GM13976 (cell line): Measurements from ENCODE around the gene LGALS9.

Experiments
- DNase-seq: peaks from one replicate; pipeline ENCODE4 v3.0.0; 2012; ENCODE audit warnings: low spot score
- CTCF ChIP-seq: IDR thresholded peaks from 2 replicates; pipeline ENCODE4 v1.5.1; 2012; ENCODE audit warnings: borderline replicate concordance, mild to moderate bottlenecking; ENCODE audit not compliant: insufficient read depth; ENCODE audit errors: extremely low read depth, missing control alignments, control extremely low read depth
- in situ Hi-C: fragments of 300-500 bp; cut with MboI; formaldehyde crosslinking; loops from one replicate; pipeline ENCODE4 v1.12.0; 2022; ENCODE audit warnings: low sequenced_read_pairs, mixed read lengths, inconsistent platforms; ENCODE audit not compliant: unreplicated experiment

Gene LGALS9

GRCh38 chr17:27596566-27597187 is 34.3 kb upstream of the LGALS9 start:
- TF ChIP-seq CTCF = no peak
- in situ Hi-C loops = loop anchor here (10.0 to 25.0 kb wide), 3 partner anchors 142 to 534 kb away; partner anchors contain the start of gene KSR1
- DNase-seq = no peak

- in situ Hi-C loops = loop anchor here (10.0 to 25.0 kb wide), 3 partner anchors 142 to 535 kb away; partner anchors contain the start of gene KSR1
- DNase-seq = no peak
- no peak for TF ChIP-seq CTCF
Observed at GRCh38 chr17:27597188-27597580, 33.8 kb upstream of the LGALS9 start.

- no peak for TF ChIP-seq CTCF
- no peak for DNase-seq
- in situ Hi-C loops = loop anchor here (10.0 to 25.0 kb wide), 3 partner anchors 143 to 536 kb away; partner anchors contain the start of gene KSR1
Observed at GRCh38 chr17:27597783-27598320, 33.1 kb upstream of the LGALS9 start.

- TF ChIP-seq CTCF = no peak
- no peak for DNase-seq
- in situ Hi-C loops = loop anchor here (10.0 to 25.0 kb wide), 3 partner anchors 144 to 536 kb away; partner anchors contain the start of gene KSR1
Observed at GRCh38 chr17:27598337-27599050, 32.5 kb upstream of the LGALS9 start.

- no peak for TF ChIP-seq CTCF
- DNase-seq = no peak
- in situ Hi-C loops = loop anchor here (10.0 to 25.0 kb wide), 3 partner anchors 54 to 388 kb away; no protein-coding TSS in a partner anchor
Observed at GRCh38 chr17:27600471-27600870, 30.5 kb upstream of the LGALS9 start.

GRCh38 chr17:27601069-27601974 is 29.7 kb upstream of the LGALS9 start:
- in situ Hi-C loops = loop anchor here (10.0 to 25.0 kb wide), 3 partner anchors 53 to 389 kb away; no protein-coding TSS in a partner anchor
- peak; percentile 87 for TF ChIP-seq CTCF
- DNase-seq = peak; percentile 77
